K562 (cell line): ENCODE measurements around the gene PRR19. TPM values are rescaled to one million over a fixed set of nuclear protein-coding genes. Genes with fewer than 3 reads are reported as not detected.
A peak's percentile ranks its signal among the peaks of the same experiment; 100 is the strongest.

Source experiments
- BCL6 ChIP-seq: fragments of 250-450 bp; sonication (Bioruptor Pico); IDR thresholded peaks from 2 replicates; pipeline ENCODE4 v1.4.0; 2020
- JUND ChIP-seq, 2 experiments: IDR thresholded peaks; 2 replicates in 1 of 2; 3 replicates in 1 of 2; pipeline ENCODE4 v1.6.1; 2011; ENCODE audit warnings: borderline replicate concordance in 2 of 2, low read depth in 2 of 2, low read length in 2 of 2, improper control_type of control experiment in 1 of 2, missing biosample characterization in 1 of 2, missing genetic modification characterization in 1 of 2, missing genetic modification reagents in 1 of 2
- KLF6 ChIP-seq: fragments of 250-450 bp; sonication (Bioruptor Pico); IDR thresholded peaks from 2 replicates; pipeline ENCODE4 v1.4.0; 2020; ENCODE audit warnings: mild to moderate bottlenecking, moderate library complexity, borderline replicate concordance
- RBFOX2 ChIP-seq: fragments of 200-400 bp; formaldehyde crosslinking; IDR thresholded peaks from 2 replicates; pipeline ENCODE4 v1.6.1; 2017; ENCODE audit warnings: low read depth, mild to moderate bottlenecking, low read length, moderate library complexity
- ZNF699 ChIP-seq: fragments of 250-450 bp; sonication (Bioruptor Pico); IDR thresholded peaks from 2 replicates; pipeline ENCODE4 v1.8.0; 2021; ENCODE audit warnings: mild to moderate bottlenecking, moderate library complexity; ENCODE audit not compliant: insufficient replicate concordance
- polyA plus RNA-seq, 8 experiments: library from polyadenylated mRNA; depleted of rRNA in 4 of 8; stranded (reverse) in 5 of 8; unstranded in 3 of 8; fragments of >200 nt; fragmentation: Nextera tagmentation in 2 of 8; fragmentation: Illumina TruSeq in 1 of 8; extraction: Ambion mirVana in 2 of 8; extraction: Trizol in 1 of 8; gene quantifications; 2 replicates each; pipeline versions ENCODE4 v1.2.1 to v1.2.3, GENCODE V29; 2011 to 2014; ENCODE audit warnings: inconsistent platforms in 1 of 8, missing spikeins in 1 of 8
- total RNA-seq, 7 experiments: library from RNA; depleted of rRNA in 6 of 7; stranded (reverse); fragments of >200 nt in 6 of 7; fragmentation: Illumina TruSeq in 2 of 7; extraction: Trizol in 2 of 7; gene quantifications; 2 replicates each; pipeline versions ENCODE4 v1.2.1 to v1.2.3, GENCODE V29; 2011 to 2021; ENCODE audit warnings: low replicate concordance in 1 of 7
- TF ChIP-seq, protein P1 (sequence below): fragments of 250-450 bp; sonication (Bioruptor Pico); IDR thresholded peaks from 2 replicates; pipeline ENCODE4 v1.8.0; 2021; ENCODE audit warnings: moderate library complexity, mild to moderate bottlenecking, inconsistent platforms
- TF ChIP-seq, protein P2 (sequence below): fragments of 200-800 bp; sonication (Bioruptor generic); IDR thresholded peaks from 2 replicates; pipeline ENCODE4 v1.6.1; 2017; ENCODE audit warnings: missing genetic modification characterization, missing compliant biosample characterization
- TF ChIP-seq, protein P3 (sequence below): fragments of 450-650 bp; formaldehyde crosslinking; IDR thresholded peaks from 2 replicates; pipeline ENCODE4 v1.4.0; 2022; ENCODE audit warnings: mild to moderate bottlenecking, moderate library complexity
- TF ChIP-seq, protein P4 (sequence below): fragments of 200-600 bp; sonication (generic); IDR thresholded peaks from one replicate; pipeline ENCODE4 v1.6.1; 2012; ENCODE audit warnings: mild to moderate bottlenecking, low read depth, low read length, inconsistent platforms

PRR19 gene
- total and polyA plus RNA-seq, 9 of the 15 experiments (the other 6 are each of a cell fraction or from before 2014, with no cell fraction given): 0.10 to 1.6 (median 0.54) TPM

DNA sequence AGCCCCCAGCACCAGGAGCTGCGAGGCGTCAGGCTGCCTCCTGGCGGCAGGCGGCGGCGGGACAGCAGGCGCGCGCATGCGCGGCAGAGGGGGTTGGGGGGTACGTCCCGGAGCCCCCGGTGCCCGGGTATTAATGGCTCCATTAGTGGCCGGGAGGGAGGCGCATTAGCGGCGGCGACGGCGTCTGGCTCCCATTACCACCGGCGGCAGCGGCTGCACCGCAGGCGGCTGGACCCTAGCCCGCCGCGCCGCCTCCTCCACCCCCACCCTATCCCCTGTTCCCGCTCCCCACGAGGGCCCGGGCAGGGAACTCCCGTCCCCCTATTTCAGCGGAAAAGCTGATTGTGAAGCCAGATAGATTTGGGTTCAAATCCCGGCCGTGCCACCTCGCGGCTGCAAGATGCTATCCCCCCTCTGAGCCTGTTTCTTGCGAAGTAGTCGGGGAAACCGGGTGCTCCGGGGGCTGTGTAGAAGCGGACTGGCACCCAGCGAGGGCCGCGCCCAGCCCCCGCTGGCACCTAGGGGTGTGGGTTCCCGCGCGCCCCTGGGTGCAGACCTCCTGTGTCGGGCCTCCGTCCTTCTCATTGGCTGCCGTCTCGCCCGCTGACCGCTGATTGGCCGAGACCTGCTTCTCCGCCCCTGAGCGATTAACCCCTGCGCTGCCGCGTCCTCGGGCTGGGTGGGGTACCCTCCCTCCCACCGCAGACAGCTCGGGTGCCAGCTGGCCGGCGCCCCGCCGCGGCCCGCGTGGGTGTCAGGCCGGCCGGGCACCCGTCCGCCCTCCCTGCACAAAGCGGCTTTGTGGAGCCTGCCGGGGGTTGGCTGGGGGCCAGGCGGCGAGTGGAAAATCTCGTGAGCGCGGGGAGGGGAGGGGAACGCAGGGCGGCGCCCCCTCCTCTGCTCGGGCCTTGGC, 21.8 kb upstream of the PRR19 start (continued):
- TF ChIP-seq, protein P1, sequence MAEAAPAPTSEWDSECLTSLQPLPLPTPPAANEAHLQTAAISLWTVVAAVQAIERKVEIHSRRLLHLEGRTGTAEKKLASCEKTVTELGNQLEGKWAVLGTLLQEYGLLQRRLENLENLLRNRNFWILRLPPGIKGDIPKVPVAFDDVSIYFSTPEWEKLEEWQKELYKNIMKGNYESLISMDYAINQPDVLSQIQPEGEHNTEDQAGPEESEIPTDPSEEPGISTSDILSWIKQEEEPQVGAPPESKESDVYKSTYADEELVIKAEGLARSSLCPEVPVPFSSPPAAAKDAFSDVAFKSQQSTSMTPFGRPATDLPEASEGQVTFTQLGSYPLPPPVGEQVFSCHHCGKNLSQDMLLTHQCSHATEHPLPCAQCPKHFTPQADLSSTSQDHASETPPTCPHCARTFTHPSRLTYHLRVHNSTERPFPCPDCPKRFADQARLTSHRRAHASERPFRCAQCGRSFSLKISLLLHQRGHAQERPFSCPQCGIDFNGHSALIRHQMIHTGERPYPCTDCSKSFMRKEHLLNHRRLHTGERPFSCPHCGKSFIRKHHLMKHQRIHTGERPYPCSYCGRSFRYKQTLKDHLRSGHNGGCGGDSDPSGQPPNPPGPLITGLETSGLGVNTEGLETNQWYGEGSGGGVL: no peak
- TF ChIP-seq KLF6 (CRISPR knock-in tag) (no peak), ZNF699 (CRISPR knock-in tag) (no peak), BCL6 (no peak), RBFOX2 (peak; percentile 83), JUND (IDR thresholded peaks at IDR 0.05; ENCODE audit: borderline replicate concordance, low read depth, low read length) (0 out of 2 replicates have a peak, but pooled peaks have one; percentile 5), JUND (tag; IDR thresholded peaks at IDR 0.05; ENCODE audit: borderline replicate concordance, low read depth, low read length) (no peak)
- TF ChIP-seq, protein P2, sequence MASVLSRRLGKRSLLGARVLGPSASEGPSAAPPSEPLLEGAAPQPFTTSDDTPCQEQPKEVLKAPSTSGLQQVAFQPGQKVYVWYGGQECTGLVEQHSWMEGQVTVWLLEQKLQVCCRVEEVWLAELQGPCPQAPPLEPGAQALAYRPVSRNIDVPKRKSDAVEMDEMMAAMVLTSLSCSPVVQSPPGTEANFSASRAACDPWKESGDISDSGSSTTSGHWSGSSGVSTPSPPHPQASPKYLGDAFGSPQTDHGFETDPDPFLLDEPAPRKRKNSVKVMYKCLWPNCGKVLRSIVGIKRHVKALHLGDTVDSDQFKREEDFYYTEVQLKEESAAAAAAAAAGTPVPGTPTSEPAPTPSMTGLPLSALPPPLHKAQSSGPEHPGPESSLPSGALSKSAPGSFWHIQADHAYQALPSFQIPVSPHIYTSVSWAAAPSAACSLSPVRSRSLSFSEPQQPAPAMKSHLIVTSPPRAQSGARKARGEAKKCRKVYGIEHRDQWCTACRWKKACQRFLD (CRISPR knock-in tag): no peak
- TF ChIP-seq, protein P3, sequence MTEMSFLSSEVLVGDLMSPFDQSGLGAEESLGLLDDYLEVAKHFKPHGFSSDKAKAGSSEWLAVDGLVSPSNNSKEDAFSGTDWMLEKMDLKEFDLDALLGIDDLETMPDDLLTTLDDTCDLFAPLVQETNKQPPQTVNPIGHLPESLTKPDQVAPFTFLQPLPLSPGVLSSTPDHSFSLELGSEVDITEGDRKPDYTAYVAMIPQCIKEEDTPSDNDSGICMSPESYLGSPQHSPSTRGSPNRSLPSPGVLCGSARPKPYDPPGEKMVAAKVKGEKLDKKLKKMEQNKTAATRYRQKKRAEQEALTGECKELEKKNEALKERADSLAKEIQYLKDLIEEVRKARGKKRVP (CRISPR knock-in tag): no peak
- TF ChIP-seq, protein P4, sequence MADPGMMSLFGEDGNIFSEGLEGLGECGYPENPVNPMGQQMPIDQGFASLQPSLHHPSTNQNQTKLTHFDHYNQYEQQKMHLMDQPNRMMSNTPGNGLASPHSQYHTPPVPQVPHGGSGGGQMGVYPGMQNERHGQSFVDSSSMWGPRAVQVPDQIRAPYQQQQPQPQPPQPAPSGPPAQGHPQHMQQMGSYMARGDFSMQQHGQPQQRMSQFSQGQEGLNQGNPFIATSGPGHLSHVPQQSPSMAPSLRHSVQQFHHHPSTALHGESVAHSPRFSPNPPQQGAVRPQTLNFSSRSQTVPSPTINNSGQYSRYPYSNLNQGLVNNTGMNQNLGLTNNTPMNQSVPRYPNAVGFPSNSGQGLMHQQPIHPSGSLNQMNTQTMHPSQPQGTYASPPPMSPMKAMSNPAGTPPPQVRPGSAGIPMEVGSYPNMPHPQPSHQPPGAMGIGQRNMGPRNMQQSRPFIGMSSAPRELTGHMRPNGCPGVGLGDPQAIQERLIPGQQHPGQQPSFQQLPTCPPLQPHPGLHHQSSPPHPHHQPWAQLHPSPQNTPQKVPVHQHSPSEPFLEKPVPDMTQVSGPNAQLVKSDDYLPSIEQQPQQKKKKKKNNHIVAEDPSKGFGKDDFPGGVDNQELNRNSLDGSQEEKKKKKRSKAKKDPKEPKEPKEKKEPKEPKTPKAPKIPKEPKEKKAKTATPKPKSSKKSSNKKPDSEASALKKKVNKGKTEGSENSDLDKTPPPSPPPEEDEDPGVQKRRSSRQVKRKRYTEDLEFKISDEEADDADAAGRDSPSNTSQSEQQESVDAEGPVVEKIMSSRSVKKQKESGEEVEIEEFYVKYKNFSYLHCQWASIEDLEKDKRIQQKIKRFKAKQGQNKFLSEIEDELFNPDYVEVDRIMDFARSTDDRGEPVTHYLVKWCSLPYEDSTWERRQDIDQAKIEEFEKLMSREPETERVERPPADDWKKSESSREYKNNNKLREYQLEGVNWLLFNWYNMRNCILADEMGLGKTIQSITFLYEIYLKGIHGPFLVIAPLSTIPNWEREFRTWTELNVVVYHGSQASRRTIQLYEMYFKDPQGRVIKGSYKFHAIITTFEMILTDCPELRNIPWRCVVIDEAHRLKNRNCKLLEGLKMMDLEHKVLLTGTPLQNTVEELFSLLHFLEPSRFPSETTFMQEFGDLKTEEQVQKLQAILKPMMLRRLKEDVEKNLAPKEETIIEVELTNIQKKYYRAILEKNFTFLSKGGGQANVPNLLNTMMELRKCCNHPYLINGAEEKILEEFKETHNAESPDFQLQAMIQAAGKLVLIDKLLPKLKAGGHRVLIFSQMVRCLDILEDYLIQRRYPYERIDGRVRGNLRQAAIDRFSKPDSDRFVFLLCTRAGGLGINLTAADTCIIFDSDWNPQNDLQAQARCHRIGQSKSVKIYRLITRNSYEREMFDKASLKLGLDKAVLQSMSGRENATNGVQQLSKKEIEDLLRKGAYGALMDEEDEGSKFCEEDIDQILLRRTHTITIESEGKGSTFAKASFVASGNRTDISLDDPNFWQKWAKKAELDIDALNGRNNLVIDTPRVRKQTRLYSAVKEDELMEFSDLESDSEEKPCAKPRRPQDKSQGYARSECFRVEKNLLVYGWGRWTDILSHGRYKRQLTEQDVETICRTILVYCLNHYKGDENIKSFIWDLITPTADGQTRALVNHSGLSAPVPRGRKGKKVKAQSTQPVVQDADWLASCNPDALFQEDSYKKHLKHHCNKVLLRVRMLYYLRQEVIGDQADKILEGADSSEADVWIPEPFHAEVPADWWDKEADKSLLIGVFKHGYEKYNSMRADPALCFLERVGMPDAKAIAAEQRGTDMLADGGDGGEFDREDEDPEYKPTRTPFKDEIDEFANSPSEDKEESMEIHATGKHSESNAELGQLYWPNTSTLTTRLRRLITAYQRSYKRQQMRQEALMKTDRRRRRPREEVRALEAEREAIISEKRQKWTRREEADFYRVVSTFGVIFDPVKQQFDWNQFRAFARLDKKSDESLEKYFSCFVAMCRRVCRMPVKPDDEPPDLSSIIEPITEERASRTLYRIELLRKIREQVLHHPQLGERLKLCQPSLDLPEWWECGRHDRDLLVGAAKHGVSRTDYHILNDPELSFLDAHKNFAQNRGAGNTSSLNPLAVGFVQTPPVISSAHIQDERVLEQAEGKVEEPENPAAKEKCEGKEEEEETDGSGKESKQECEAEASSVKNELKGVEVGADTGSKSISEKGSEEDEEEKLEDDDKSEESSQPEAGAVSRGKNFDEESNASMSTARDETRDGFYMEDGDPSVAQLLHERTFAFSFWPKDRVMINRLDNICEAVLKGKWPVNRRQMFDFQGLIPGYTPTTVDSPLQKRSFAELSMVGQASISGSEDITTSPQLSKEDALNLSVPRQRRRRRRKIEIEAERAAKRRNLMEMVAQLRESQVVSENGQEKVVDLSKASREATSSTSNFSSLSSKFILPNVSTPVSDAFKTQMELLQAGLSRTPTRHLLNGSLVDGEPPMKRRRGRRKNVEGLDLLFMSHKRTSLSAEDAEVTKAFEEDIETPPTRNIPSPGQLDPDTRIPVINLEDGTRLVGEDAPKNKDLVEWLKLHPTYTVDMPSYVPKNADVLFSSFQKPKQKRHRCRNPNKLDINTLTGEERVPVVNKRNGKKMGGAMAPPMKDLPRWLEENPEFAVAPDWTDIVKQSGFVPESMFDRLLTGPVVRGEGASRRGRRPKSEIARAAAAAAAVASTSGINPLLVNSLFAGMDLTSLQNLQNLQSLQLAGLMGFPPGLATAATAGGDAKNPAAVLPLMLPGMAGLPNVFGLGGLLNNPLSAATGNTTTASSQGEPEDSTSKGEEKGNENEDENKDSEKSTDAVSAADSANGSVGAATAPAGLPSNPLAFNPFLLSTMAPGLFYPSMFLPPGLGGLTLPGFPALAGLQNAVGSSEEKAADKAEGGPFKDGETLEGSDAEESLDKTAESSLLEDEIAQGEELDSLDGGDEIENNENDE: no peak
